Measurements from ENCODE around the gene CRTC1.
"Not testable (repeated sequence)": the region's sequence is repeated elsewhere in the genome, so short reads cannot be mapped to it uniquely, and the experiment has no call there.

The CRTC1 gene

GRCh38 chr19:18809149-18809868 lies 125.8 kb downstream of the CRTC1 start:
- DNase-seq, result no peak

- not testable (repeated sequence) for DNase-seq
Measured at GRCh38 chr19:18811638-18812037, 128.2 kb downstream of the CRTC1 start.

GRCh38 chr19:18814063-18814462 lies 130.6 kb downstream of the CRTC1 start:
- DNase-seq, result no peak

GRCh38 chr19:18815673-18816072 lies 132.2 kb downstream of the CRTC1 start:
- no peak for DNase-seq

- not testable (repeated sequence) for DNase-seq
Measured at GRCh38 chr19:18816645-18817044, 133.2 kb downstream of the CRTC1 start.

- no peak for DNase-seq
Measured at GRCh38 chr19:18817574-18817973, 134.1 kb downstream of the CRTC1 start.

- no peak for DNase-seq
Measured at GRCh38 chr19:18828786-18829185, 145.3 kb downstream of the CRTC1 start.

GRCh38 chr19:18830488-18830887 lies 147.0 kb downstream of the CRTC1 start:
- DNase-seq, result no peak

- DNase-seq, result peak; percentile 95
Measured at GRCh38 chr19:18831524-18832305, 148.2 kb downstream of the CRTC1 start, which contains the start of gene UPF1. Gene UPF1, plus strand, starts transcription at chr19:18831959. Its CDS starts 251 bp downstream, at chr19:18832210.

Data from DMS53 (cell line).